Subcutaneous adipose tissue (tissue), 4 donors: ENCODE data around the gene SLC13A2. TPM values are rescaled to one million over a fixed set of nuclear protein-coding genes. Genes with fewer than 3 reads are reported as not detected.

Source experiments
- total RNA-seq, 4 donors: library from RNA; depleted of rRNA; stranded (reverse); fragments of >200 nt; gene quantifications; one replicate each; pipeline ENCODE4 v1.1.0, GENCODE V29; 2016
- TF ChIP-seq, protein P1 (sequence below): fragments of 450-650 bp; IDR thresholded peaks from one replicate; pipeline ENCODE4 v1.5.1; 2016; ENCODE audit warnings: low read depth, mild to moderate bottlenecking, control low read depth, antibody characterized with exemption, moderate library complexity

The SLC13A2 gene
- total RNA-seq, 4 donors from 2014 or later, result not detected

DNA sequence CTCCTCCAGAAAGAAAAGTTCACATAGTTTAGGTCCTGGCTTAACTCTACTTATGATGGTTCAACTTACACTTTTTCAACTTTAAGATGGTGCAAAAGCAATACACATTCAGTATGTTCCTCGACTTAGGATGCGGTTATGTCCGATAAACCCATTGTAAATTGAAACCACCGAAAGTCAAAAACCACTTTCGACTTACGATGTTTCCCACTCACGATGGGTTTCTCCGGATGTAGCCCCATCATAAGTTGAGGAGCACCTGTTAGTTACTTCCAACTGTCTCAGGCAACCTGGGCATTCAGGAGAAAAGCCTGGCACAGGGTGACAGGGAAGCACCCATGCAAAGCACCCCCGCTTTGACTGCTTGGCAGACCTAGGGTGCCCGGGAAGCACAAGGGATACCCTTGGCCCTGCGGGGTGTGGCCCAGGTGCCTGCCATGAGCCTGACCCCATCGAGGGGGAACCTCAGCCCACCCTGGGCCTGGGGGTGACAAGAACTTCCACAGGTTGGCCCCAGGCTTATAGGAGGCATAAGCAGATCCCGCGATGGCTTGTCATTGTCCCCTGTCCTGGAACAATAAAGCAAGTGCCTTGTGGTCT is 65.0 kb downstream of the SLC13A2 start:
- TF ChIP-seq, protein P1, sequence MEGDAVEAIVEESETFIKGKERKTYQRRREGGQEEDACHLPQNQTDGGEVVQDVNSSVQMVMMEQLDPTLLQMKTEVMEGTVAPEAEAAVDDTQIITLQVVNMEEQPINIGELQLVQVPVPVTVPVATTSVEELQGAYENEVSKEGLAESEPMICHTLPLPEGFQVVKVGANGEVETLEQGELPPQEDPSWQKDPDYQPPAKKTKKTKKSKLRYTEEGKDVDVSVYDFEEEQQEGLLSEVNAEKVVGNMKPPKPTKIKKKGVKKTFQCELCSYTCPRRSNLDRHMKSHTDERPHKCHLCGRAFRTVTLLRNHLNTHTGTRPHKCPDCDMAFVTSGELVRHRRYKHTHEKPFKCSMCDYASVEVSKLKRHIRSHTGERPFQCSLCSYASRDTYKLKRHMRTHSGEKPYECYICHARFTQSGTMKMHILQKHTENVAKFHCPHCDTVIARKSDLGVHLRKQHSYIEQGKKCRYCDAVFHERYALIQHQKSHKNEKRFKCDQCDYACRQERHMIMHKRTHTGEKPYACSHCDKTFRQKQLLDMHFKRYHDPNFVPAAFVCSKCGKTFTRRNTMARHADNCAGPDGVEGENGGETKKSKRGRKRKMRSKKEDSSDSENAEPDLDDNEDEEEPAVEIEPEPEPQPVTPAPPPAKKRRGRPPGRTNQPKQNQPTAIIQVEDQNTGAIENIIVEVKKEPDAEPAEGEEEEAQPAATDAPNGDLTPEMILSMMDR, result no peak

DNA sequence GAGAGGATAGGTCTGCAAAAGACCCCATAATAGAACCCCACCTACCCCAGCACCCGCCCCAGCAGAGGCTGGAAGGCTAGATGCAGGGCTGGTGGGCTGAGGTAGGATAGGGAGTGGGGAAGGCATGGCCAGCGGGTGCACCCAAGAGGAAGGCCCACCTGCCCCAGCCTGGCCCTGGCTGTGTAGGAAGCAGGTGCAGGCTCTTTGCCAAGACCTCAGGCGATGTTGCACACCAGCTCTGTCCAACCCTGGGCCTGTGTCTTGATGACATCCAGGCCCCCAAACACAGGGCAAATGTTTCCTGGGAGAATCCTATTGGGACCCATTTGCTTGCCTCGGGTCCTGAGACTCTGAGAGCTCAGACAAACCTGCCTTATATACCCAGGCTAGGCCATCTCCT is 66.8 kb downstream of the SLC13A2 start:
- TF ChIP-seq, protein P1, result no peak

DNA sequence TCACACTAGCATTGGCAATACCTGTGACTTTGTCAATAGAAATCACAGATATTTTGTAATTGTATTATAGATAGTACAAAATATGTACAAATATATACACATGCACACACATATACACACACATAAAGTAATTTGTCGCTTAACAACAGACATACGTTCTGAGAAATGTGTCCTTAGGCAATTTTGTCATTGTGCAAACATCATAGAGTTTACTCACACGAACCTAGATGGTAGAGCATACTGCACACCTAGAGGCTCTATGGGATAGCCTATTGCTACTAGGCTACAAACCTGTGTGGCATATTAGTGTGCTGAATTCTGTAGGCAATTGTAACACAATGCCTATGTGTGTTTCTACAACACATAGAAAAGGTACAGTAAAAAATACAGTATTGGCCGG is 68.0 kb downstream of the SLC13A2 start:
- TF ChIP-seq, protein P1, result no peak

DNA sequence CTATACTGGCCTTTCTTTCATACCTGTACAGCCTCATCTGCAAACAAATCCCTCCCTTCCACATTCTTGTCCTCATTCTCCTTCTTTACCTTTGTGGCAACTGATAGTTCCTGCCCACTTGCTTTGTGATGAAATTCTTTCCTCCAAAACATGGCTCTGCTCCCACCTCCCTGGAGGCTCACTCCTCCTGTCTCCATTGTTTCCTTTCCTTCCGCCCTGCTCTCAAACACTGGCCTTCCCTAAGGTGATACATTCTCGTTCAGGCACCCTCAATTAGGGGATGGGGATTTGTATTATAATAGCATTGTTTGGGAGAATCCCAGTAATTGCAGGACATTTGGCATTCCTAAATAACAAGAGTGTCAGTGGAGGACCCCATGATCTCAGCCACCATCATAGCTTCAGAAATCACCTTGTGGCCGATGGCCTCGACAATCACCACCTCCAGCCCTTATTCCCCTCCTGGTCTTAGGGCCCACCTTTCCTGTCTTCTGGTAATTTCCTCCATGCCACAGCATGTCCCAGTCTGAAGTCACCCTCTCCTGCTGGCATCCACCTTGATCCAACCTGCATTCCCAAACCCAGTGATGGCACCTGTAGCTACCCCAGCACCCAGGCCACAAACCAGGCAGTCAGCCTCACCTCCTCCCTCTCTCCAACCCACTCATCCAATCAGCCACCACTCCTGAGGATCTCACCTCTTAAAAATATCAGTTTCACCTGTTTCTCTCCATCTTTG is 71.1 kb downstream of the SLC13A2 start:
- TF ChIP-seq, protein P1, result no peak

DNA sequence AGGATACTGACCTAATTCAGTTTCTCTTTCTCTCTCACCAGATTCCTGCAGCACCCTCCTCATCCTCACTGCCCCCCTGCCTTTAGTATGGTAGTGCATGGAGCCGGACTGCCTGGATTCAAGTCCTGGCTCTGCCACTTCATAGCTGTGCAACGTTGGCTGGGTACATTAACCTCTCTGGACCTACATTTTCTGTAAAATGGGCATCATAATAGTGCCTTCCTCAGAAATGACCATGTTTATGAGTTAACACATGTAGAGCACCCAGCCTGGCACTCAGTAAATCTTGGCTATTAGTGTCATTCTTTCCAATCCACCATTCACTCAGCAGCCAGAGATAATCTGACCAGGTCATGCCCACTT is 71.7 kb downstream of the SLC13A2 start:
- TF ChIP-seq, protein P1, result no peak

DNA sequence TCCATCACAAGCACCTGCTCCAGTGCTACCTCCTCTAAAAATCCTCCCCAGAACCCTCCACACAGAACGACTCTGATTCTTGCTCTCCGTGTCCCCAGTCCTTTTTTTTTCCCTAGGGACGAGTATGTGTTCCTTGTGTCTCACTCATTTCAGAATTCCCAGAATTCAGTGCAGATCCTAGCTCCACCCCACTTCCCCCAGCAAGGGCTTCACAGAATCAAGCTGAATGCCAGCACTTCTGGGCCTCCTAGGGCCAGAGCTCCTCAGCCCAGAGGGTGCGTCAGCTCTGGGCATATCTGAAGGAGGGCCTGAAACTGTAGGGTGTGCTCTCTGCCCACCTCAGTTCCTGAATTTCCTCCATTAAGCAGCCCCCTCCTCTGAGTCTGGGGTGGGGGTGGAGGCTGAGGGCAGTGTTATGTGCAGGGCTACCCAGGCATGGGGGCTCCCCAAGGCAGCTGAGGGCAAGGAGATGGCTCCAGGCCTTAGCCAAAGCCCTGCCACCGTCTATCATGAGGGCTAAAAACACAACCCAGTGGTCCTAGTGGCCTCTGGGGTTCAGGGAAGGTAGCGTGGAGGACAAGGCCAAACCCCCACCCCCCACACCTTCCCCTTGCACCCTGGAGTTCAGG is 72.5 kb downstream of the SLC13A2 start:
- TF ChIP-seq, protein P1, result no peak

DNA sequence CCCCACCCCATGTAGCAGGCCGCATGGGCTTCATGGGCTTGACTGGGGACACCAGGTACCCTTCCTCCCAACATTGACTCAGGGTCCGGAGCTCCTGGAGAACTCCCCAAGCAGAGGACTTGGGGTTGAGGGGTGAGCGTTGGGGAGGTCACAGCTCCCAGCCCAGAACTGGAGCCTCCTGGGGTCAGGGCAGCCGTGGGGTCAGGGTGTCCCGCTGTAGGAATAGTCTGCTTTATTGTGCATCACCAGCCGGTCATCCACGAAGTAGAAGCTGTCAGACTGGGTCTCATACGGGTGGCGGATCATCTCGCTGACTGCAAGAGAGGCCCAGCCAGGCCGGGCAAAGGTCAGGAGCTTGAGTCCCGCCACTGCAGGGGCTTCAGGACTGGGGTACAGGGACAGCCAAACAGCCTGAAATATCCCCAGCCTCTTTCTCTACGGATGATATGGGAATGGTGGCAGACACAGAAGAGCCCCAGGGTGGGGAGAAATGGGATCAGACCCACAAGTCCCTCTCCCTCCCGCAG is 73.7 kb downstream of the SLC13A2 start:
- TF ChIP-seq, protein P1, result no peak
